ENCODE results near the gene C1orf94.

The C1orf94 gene, protein sequence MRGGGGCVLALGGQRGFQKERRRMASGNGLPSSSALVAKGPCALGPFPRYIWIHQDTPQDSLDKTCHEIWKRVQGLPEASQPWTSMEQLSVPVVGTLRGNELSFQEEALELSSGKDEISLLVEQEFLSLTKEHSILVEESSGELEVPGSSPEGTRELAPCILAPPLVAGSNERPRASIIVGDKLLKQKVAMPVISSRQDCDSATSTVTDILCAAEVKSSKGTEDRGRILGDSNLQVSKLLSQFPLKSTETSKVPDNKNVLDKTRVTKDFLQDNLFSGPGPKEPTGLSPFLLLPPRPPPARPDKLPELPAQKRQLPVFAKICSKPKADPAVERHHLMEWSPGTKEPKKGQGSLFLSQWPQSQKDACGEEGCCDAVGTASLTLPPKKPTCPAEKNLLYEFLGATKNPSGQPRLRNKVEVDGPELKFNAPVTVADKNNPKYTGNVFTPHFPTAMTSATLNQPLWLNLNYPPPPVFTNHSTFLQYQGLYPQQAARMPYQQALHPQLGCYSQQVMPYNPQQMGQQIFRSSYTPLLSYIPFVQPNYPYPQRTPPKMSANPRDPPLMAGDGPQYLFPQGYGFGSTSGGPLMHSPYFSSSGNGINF

DNA sequence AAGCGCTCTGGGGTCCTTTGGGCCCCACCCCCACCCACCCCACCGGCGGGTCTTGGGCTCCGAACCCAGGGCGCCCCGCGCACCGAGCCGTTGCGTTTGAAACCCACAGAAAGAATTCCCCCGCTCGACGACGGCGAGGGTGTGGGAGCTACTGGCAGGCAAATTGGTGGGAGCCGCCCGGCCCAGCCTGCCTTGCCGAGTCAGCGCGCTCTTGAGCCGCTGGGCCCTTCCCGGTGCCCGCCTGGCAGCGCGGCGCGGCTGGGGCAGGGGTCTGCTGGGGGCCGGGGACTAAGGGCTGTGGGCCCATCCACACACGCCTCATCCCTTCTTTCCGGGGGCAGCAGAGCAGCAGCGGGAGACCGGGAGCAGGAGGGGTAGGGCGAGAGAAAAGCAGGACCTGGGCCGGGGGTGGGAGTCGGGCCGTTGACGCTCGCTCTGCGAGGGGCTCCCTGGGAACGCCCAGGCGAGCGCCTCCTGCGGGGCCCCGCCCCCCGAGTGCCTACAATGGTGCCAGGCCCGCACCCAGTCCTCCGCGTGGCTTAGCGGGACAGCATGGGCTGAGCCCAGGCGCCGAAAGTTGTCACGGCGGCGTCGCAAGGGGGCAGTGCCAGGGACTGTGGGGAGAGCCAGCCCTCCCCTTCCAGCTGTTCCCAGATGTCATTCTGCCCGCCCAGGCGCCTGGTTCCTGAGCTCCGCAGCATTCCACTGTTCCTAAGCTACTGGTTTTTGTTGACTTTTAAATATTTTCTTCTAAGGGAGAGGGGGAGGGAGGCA lies at the start of gene C1orf94:
C1orf94 (plus strand) TSS at position 78 of the 774 bp plus-strand sequence. CDS start 883 bp downstream, outside the sequence.
- DNase-seq = no peak

DNA sequence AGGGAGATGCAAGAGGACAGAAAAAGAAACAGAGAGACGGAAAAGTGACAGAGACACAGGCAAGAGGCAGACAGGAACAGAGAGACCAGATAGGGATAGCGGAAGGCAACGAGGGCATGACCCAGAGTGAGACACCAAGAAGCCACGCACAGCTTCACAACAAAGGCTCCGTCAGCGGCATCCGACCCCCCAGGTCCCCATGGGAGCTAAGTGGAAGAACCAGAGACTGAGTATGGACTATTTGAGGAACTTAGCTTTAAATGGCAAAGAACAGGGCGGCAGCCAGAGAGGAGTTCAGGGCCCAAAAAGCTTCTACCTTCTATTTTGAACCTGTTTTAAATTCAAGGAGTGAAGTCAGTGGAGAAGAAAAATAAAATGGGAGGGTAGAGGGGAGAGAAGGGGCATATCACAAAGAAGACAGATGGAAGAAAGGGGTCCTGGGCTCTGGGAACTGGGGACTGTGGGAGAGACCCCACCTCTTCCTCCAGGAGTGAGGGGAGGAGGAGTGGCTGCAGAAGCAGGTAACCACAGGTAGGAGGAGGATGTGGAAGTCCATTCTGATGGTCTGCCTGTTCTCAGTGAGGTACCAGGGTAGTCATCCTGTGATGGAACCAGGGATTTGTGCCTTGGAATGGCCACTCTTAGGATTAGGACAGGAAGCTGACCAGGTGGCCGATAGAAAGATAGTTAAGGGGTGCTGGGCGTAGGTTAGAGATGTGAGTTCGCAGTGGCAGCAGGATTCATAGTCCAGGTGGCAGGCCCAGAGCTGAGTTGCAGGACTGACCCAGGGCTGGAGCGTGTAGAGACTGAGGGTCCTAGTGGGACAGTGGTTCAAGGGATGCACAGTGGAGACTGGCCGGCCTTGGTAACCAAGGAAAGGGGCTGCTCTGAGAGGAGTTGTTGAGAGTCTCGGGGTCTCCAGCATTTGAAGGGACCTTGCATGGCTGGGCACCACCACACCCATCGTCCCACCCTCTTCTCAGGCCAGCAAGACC lies 49.4 kb upstream of the C1orf94 start:
- DNase-seq = no peak

GRCh38 chr1:34128186-34128889 lies 48.4 kb upstream of the C1orf94 start:
- DNase-seq = no peak

GRCh38 chr1:34129630-34130029 lies 47.1 kb upstream of the C1orf94 start:
- no peak for DNase-seq

- DNase-seq = no peak
These were observed 46.4 kb upstream of the C1orf94 start for GRCh38 chr1:34130306-34130705.

DNA sequence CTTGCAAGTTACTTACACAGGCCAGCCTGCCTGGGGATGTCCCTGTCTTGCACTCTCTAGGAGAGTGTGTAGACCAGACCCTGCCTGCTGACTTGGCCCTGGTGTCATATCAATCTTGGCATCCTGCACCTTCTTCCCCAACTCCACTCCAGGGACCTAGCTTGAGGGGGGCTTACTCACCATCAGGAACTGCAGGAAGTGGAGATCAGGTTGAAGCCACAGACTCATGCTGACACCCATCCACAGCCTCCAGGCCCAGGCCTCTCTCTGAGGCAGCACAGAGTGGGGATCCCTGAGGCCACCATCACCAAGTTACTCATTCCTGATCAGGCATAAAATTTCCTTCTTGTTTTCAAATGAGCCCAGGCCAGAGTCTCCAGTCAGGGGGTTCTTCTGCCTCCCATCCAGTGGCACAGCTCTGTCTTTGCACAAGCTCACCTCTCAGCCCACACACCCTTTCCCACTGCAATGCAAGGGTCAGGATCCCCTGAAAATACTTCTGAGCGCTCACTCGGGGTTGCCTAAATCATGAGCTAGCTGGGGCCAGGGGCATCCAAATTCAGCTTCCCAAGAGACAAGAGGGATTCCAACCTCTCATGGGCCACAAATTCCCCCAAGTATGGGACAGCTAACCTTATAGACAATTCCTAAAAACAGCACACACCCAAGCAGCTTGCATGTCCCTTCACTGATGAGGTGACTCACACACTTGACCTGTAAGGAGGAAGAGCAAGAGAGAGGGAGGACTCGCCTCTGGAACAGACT lies 45.1 kb upstream of the C1orf94 start:
- DNase-seq = no peak

GRCh38 chr1:34132161-34132420 lies 44.6 kb upstream of the C1orf94 start:
- no peak for DNase-seq

GRCh38 chr1:34137411-34137810 lies 39.3 kb upstream of the C1orf94 start:
- no peak for DNase-seq

DNA sequence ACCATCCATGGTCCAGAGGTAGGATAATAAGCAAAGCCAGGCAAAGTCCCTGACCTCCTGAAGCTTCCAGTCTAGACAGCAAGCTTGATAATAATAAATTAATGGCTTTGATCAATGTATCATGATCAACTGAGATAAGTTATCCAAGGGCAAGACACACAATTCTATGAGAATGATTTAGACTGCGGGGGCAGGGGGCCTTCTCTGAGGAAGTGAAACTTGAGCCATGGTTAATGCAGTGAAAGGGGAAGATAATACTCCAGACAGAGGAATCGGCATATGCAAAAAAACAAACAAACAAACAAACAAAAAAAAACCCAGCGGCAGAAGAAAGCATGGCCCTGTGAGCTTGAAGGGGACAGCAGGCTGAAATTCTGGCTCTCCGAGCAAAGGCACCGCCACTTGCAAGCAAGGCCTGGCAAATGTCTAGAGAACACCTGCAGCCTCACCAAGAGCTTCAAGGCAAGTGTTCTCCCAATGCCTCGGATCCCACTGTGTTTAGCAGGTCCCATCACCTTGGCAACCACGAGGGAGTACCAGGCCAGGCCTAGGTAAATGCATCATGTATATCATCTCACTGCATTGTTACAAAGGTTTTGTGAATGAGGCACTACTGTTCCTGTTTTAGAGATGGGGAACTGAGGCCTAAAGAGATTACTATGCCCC lies 36.6 kb upstream of the C1orf94 start:
- DNase-seq = no peak

DNA sequence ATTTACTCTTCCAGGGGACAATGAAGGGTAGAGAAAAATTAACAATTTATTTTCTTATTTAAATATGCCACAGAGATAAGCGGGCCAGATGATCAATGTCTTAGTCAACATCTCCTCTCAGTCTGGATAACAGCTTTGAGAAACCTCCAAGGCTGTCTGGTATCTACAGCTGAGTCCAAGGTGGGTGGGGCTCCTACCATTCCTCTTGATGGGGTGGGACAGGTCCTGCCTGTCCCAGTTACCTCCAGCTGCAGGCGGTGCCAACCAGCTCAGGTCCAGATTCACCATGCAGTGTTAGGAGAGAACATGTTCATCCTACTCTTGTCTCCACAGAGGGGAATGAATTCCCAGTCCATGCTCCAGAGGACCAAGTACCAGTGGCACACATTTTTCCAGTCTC lies 32.7 kb upstream of the C1orf94 start:
- DNase-seq = no peak

DNA sequence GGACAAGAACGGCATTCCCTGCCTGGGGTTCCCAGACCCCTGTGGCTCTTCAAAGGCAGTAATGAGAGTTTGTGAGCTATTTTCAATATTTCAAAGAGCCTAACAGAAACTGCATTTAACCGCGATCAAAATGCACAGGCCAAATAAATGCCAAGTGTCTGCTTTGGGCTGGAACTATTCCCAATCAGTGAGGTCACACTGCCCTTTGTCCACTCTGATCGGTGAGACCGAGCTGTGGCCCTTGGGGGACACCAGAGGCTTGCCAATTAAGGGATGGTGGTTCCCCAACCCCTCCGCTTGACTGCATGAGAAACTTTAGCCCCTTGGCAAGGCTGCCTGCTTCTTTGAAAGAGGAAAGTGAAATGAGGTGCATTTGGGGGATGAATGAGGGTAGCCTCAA lies 31.9 kb upstream of the C1orf94 start:
- no peak for DNase-seq

DNA sequence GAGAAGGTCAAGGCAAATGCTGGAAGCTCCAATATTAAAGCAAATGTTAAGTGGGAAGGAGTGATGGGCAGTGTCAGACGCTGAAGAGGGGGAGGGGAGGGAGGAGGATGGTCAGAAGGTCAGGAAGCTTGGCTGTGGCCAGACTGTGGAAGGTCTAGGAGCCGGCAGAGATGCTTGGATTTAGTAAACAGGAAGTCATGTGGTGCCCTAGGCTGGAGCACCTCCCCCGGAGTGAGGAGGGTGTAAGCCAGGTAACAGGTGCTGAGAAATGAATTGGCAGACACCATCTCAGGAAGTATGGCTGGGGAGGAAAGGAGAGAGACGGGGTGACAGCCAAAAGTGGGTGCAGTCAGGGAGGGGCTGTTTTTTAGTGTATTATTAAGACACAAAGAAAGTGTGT lies 29.4 kb upstream of the C1orf94 start:
- DNase-seq = no peak

DNA sequence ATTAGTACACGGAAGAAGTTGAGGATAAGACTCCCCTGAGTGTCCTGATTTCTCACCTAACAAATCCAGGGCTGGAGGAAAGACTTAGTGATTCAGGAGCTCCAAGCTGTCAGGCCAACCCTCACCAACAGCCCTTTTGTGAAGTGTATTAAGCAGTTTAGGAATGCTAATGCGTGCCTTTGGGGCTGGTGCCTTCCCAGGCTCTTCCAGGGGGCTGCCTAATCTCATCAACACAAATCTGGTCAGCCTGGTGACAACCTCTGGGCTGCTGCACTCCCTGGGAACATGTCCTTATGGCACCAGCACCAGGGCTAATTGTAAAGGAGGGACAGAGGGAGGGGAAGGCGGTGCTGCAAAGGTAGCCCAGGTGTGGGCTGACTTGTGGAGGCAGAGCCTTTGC lies 27.2 kb upstream of the C1orf94 start:
- no peak for DNase-seq

DNA sequence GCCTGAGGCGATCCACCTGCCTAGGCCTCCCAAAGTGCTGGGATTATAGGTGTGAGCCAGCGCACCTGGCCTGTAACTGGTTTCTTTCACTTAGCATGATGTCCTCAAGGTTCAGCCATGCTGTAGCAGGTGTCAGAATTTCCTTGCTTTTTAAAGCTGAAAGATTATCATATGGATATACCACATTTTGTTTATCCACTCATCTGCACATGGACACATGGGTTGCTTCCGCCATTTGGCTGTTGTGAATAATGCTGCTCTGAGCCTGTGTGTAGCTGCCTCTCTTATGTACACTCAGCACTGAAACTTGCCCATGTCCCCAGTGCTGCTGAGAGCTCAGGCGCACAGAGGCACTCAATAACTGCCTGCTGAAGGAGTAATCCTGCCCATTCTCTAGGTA lies 23.5 kb upstream of the C1orf94 start:
- DNase-seq = no peak

DNA sequence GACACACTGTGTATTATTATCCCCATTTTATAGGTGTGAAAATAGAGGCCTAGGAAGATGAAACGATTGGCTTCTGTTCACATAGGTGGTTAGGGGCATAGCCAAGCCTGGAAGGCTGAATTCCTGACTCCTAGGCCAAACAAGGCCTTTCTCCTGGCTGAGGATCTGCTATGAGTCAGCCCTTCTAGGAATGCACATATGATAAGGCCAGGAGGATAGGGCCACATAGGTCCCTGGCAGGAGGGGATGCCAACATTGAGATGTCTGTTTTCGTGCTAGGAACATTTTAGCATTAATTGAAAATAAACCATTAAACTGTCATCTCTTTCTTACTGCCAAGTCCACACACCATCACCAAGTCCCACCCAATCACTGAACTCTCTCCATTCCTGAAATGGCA lies 20.8 kb upstream of the C1orf94 start:
- no peak for DNase-seq

DNA sequence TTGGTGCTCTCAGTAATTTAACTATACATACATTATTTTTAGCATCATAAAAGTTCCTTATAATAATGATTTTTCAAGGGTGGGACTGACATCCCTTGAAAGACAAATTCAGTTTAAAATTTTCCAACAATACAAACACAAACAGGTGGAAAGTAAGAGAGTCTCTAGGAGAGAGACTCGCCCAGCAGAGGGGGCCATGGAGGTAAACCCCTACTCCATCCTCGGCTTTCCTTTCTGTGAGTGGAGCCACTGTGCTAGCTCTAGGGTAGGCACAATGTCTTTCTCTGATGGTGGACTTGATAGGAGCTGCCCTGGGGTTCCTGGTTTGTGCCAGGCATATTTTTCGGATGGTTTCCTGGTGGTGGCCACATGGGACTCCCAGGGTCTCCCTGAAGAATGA lies 20.0 kb upstream of the C1orf94 start:
- no peak for DNase-seq

DNA sequence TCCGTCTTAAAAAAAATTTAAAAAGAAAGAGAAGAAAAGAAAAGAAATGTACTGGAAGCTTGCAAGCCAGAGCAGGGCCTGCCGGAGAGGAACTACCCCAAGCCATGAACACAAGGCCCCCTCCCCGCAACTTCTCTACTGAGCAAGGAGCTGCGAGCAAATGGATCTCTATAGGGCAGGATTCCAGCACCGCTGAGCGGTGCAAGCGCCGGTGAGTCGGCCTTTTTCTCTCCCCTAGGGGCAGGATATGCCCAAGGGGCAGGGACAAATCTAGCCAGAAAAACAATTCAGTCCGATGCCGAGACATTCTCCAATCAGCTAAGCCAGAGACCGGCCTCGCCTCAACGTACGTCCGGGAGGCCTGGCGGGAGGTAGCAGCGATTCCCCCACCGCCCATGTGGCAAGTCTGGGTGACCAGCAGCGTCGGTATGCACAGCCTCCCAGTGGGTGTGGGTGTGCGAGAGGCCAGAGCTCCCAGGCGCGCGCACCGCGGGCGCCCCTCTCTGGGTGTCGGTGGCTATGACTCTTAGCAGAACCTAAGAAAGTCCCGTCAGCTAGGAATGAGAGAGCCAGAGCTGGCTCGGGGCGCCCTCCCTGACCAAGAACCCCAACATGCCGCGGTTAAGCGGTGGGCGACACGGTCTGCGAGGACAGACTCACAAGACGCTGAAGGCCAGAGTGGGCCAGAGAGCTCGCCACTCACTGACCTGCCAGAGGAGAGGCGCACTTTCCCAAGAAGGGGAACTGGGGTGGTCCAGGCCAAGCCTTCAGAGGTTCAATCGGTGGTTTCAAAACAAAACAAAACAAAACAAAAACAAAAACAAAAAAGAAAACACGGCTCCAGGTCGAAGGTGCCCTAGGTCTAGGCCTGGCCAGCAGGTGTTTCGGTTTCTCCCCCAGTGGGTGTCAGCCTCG lies 13.6 kb upstream of the C1orf94 start:
- DNase-seq = peak; percentile 84

DNA sequence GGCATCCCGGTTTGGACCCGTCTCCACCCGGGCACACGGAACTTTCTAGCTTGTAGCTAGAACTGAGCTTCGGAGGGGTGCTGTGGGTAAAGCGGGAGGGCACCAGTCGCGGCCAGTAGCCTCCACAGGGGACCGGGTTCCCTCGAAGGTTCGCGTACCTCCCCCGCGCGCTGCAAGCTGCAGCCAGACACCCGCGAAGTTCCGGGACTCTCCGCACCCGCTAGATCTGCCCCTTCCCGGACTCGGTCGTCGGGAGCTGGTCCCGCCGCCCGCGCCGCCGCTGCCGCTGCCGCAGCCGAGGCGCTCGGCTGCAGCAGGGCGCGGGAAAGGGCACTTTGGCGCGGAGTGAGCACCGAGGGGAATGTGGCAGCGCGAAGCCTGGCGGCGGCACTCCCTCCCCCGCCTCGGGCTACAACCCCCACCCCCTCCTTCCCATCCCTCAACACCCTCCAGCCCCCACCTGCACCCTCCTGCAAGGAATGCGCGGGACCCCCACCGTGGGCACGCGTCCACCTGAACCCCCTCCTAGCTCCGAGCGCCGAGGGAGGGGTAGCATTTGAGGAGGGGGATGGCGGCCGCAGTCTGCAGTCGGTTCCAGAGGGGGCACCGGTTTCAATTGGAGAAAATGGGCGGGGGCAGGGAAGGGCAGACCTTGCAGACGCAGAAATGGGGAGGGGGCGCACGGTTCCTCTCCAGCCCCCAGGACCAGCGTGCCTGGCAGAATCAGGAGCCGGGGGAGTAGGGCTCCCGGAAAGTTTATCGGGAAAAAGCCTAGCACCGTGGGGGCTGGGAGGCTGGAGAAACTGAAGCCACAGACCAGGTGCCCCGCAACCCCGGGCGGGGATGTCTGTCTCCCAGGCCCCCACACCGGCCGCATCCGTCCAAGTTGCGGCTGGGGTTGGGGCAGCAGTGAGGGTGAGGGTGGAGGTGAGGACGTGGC lies 12.6 kb upstream of the C1orf94 start:
- no peak for DNase-seq
